Pancreas (tissue), 10 donors: ENCODE results near the gene PDE4B. TPM values are rescaled to one million over a fixed set of nuclear protein-coding genes. Genes with fewer than 3 reads are reported as not detected.
"Not testable (repeated sequence)": the region's sequence is repeated elsewhere in the genome, so short reads cannot be mapped to it uniquely, and the experiment has no call there.

Source experiments
- ATAC-seq, 4 donors: fragments of 200-7000 bp; cut with Tn5 transposase; one replicate each; pipeline versions ENCODE4 v1.8.0 to v1.9.1; 2020; ENCODE audit warnings: mild to moderate bottlenecking in 4 of 4, moderate library complexity in 4 of 4
- DNase-seq, 6 donors: peaks; one replicate each; pipeline ENCODE4 v3.0.0-alpha.2; 2020
- FAIRE-seq: peaks from 2 replicates; lab custom pipeline; 2012; peaks lifted over from hg19 to GRCh38; lab: Jason Lieb, UNC
- H3K27ac ChIP-seq, 4 donors: fragments of 200-600 bp; sonication (generic); 1 replicate in 3 of 4; 2 replicates in 1 of 4; pipeline versions ENCODE4 v1.5.0 to v1.8.0; 2020
- H3K27me3 ChIP-seq, 4 donors: fragments of 200-600 bp; one replicate each; pipeline ENCODE4 v1.8.0; 2021
- H3K36me3 ChIP-seq, 3 donors: fragments of 200-600 bp; sonication (generic) in 1 of 3; one replicate each; pipeline versions ENCODE4 v1.5.0 to v1.8.0; 2020 to 2021
- H3K4me1 ChIP-seq, 3 donors: fragments of 200-600 bp; one replicate each; pipeline ENCODE4 v1.8.0; 2021
- H3K4me3 ChIP-seq, 4 donors: fragments of 200-600 bp; sonication (generic) in 2 of 4; one replicate each; pipeline versions ENCODE4 v1.5.0 to v1.8.0; 2020 to 2021
- H3K9me3 ChIP-seq, 4 donors: fragments of 200-600 bp; one replicate each; pipeline ENCODE4 v1.8.0; 2021
- CTCF ChIP-seq, 4 donors: fragments of 200-600 bp; sonication (generic) in 3 of 4; IDR thresholded peaks; one replicate each; pipeline versions ENCODE4 v1.5.0 to v1.8.0; 2021; ENCODE audit warnings: antibody characterized with exemption in 4 of 4
- WGBS, 2 donors: extraction: QIAGEN DNeasy Blood & Tissue Kit; methylation state at CpG; one replicate each; pipeline ENCODE4 v1.1.7; 2013; 5-methylcytosine and 5-hydroxymethylcytosine counted together
- intact Hi-C, 3 donors: fragments of 100-400 bp; cut with DNase I; formaldehyde crosslinking; loops; one replicate each; pipeline versions ENCODE4 v1.11.1 to v1.14.2; 2022
- polyA plus RNA-seq, 2 donors: library from polyadenylated mRNA; stranded (reverse); fragments of 200-250 nt; gene quantifications; one replicate each; pipeline ENCODE4 v1.2.3, GENCODE V29; 2013
- total RNA-seq, 6 donors: library from RNA; stranded (reverse); fragmentation: NEBNext Ultra II Directional in 4 of 6; extraction: Animal tissue kit (Norgen Biotek cat#: 25700) in 4 of 6; gene quantifications; one replicate each; pipeline versions ENCODE4 v1.2.1 to v1.2.4, GENCODE V29; 2021 to 2023
- donor health status: healthy with polysubstance abuse.
- donor health status: DM: no; HTN: no; CAD: no; lungs with moderate emphysema.
- donor health status: DM: no; HTN: no; CAD: no.
- donor health status: control.
- donor health status: control.
- donor health status: Bipolar disorder and iron deficiency.
- donor health status: DM: yes; HTN: yes; CAD: no.
- donor health status: DM: no; HTN: no; CAD: no.
- donor health status: DM: no; HTN: no; CAD: no.
- donor health status: DM: yes; HTN: yes; CAD: no.

Gene PDE4B
- total and polyA plus RNA-seq, 8 donors, result 0.23 to 3.7 (median 0.92) TPM

GRCh38 chr1:66084442-66084841 is 291.7 kb downstream of the PDE4B start:
- intact Hi-C loops, result no loop called here
- DNase-seq, result no peak
- no peak for FAIRE-seq
- Histone ChIP-seq H3K9me3 (no peaks in the 10 kb centered on the region), H3K27me3 (no peaks in the 10 kb centered on the region), H3K27ac (no peak overlapping the region), H3K4me3 (no peak overlapping the region), H3K36me3 (no peaks in the 10 kb centered on the region), H3K4me1 (no peaks in the 10 kb centered on the region)
- no peak for TF ChIP-seq CTCF (IDR thresholded peaks at IDR 0.05)
- ATAC-seq, result no peak

GRCh38 chr1:66085600-66085999 is 292.9 kb downstream of the PDE4B start:
- no peak for ATAC-seq
- H3K27me3 ChIP-seq, result no peaks in the 10 kb centered on the region
- intact Hi-C loops, result no loop called here
- WGBS, 2 donors, result 45 to 60% methylated on average over 4 of the region's 4 CpGs
- no peak for FAIRE-seq
- no peaks in the 10 kb centered on the region for H3K9me3 ChIP-seq
- H3K36me3 ChIP-seq, result no peaks in the 10 kb centered on the region
- H3K27ac ChIP-seq, result no peak overlapping the region
- no peaks in the 10 kb centered on the region for H3K4me1 ChIP-seq
- no peak overlapping the region for H3K4me3 ChIP-seq
- TF ChIP-seq CTCF (IDR thresholded peaks at IDR 0.05), result no peak
- no peak for DNase-seq

- ATAC-seq (no peak), DNase-seq (no peak), FAIRE-seq (no peak)
- intact Hi-C loops, result no loop called here
- TF ChIP-seq CTCF (IDR thresholded peaks at IDR 0.05), result no peak
- Histone ChIP-seq H3K27ac (no peak overlapping the region), H3K4me1 (no peaks in the 10 kb centered on the region), H3K9me3 (no peaks in the 10 kb centered on the region), H3K4me3 (no peak overlapping the region), H3K36me3 (no peaks in the 10 kb centered on the region), H3K27me3 (no peaks in the 10 kb centered on the region)
- 45 to 64% methylated on average over 3 of the region's 3 CpGs for WGBS, 2 donors
Measured at GRCh38 chr1:66088787-66089186, 296.1 kb downstream of the PDE4B start.

GRCh38 chr1:66090859-66091457 is 298.3 kb downstream of the PDE4B start:
- TF ChIP-seq CTCF (IDR thresholded peaks at IDR 0.05), result no peak
- H3K4me1 ChIP-seq, result no peaks in the 10 kb centered on the region
- ATAC-seq (no peak), FAIRE-seq (no peak), DNase-seq (no peak)
- H3K9me3 ChIP-seq, result no peaks in the 10 kb centered on the region
- 60 to 65% methylated on average over 7 of the region's 7 CpGs for WGBS, 2 donors
- H3K27ac ChIP-seq, result no peak overlapping the region
- no peaks in the 10 kb centered on the region for H3K27me3 ChIP-seq
- H3K36me3 ChIP-seq, result no peaks in the 10 kb centered on the region
- intact Hi-C loops, result no loop called here
- no peak overlapping the region for H3K4me3 ChIP-seq

GRCh38 chr1:66095190-66095589 is 302.5 kb downstream of the PDE4B start:
- H3K27ac ChIP-seq, result no peak overlapping the region
- intact Hi-C loops, result no loop called here
- no peaks in the 10 kb centered on the region for H3K9me3 ChIP-seq
- no peak for TF ChIP-seq CTCF (IDR thresholded peaks at IDR 0.05)
- FAIRE-seq (no peak), ATAC-seq (no peak), DNase-seq (no peak)
- H3K36me3 ChIP-seq, result no peaks in the 10 kb centered on the region
- no peak overlapping the region for H3K4me3 ChIP-seq
- no peaks in the 10 kb centered on the region for H3K4me1 ChIP-seq
- WGBS, 2 donors, result 90 to 97% methylated on average over 1 of the region's 1 CpG
- H3K27me3 ChIP-seq, result no peaks in the 10 kb centered on the region

GRCh38 chr1:66100959-66101358 is 308.3 kb downstream of the PDE4B start:
- DNase-seq, H3K9me3 ChIP-seq, H3K27me3 ChIP-seq, intact Hi-C loops, H3K4me3 ChIP-seq, H3K36me3 ChIP-seq, H3K27ac ChIP-seq, H3K4me1 ChIP-seq, ATAC-seq, FAIRE-seq: not testable (repeated sequence)
- 82 to 92% methylated on average over 3 of the region's 4 CpGs for WGBS, 2 donors

GRCh38 chr1:66104076-66104475 is 311.4 kb downstream of the PDE4B start:
- H3K4me1 ChIP-seq, H3K4me3 ChIP-seq, H3K27me3 ChIP-seq, DNase-seq, ATAC-seq, FAIRE-seq, intact Hi-C loops, H3K27ac ChIP-seq, H3K9me3 ChIP-seq, H3K36me3 ChIP-seq: not testable (repeated sequence)
- WGBS, 2 donors, result 72 to 89% methylated on average over 3 of the region's 5 CpGs
